H9 (cell line): ENCODE data around the gene CNOT11. TPM values are rescaled to one million over a fixed set of nuclear protein-coding genes. Genes with fewer than 3 reads are reported as not detected.

ENCODE experiments used
- DNase-seq: peaks from one replicate; pipeline ENCODE4 v3.0.0-alpha.2; 2017
- H2AFZ ChIP-seq: one replicate; pipeline ENCODE4 v1.6.1; 2013; ENCODE audit warnings: mild to moderate bottlenecking, low read length, control low read depth, moderate library complexity
- H2AK5ac ChIP-seq: 2 replicates; pipeline ENCODE4 v1.6.1; 2013; ENCODE audit warnings: low read length, control low read depth, mixed read lengths; ENCODE audit not compliant: insufficient read length
- H2BK120ac ChIP-seq: one replicate; pipeline ENCODE4 v1.6.1; 2013; ENCODE audit warnings: low read depth, mild to moderate bottlenecking, low read length, control low read depth, inconsistent platforms; ENCODE audit not compliant: poor library complexity, severe bottlenecking
- H2BK12ac ChIP-seq: 2 replicates; pipeline ENCODE4 v1.6.1; 2013; ENCODE audit warnings: low read length, control low read depth, mixed read lengths, low read depth; ENCODE audit not compliant: insufficient read length
- H2BK15ac ChIP-seq: 2 replicates; pipeline ENCODE4 v1.6.1; 2013; ENCODE audit warnings: low read depth, low read length, control low read depth
- H2BK20ac ChIP-seq: one replicate; pipeline ENCODE4 v1.6.1; 2013; ENCODE audit warnings: low read depth, mild to moderate bottlenecking, low read length, control low read depth, inconsistent platforms; ENCODE audit not compliant: poor library complexity, severe bottlenecking
- H2BK5ac ChIP-seq: 2 replicates; pipeline ENCODE4 v1.6.1; 2013; ENCODE audit warnings: low read length, control low read depth, mixed read lengths; ENCODE audit not compliant: insufficient read length
- H3K14ac ChIP-seq: 2 replicates; pipeline ENCODE4 v1.6.1; 2013; ENCODE audit warnings: low read length, control low read depth; ENCODE audit not compliant: insufficient read depth
- H3K18ac ChIP-seq: 2 replicates; pipeline ENCODE4 v1.6.1; 2013; ENCODE audit warnings: low read depth, mild to moderate bottlenecking, mixed read lengths, low read length, control low read depth; ENCODE audit not compliant: insufficient read length
- H3K23ac ChIP-seq: 2 replicates; pipeline ENCODE4 v1.6.1; 2013; ENCODE audit warnings: low read length, control low read depth, mixed read lengths, low read depth; ENCODE audit not compliant: insufficient read length
- H3K23me2 ChIP-seq: 2 replicates; pipeline ENCODE4 v1.6.1; 2013; ENCODE audit warnings: low read depth, mild to moderate bottlenecking, mixed read lengths, low read length, control low read depth; ENCODE audit not compliant: insufficient read length, poor library complexity, severe bottlenecking
- H3K27ac ChIP-seq: 2 replicates; pipeline ENCODE4 v1.5.1; 2013; ENCODE audit warnings: low read length, control low read depth, mixed read lengths, low read depth; ENCODE audit not compliant: insufficient read length
- H3K27me3 ChIP-seq: 2 replicates; pipeline ENCODE4 v1.6.1; 2013; ENCODE audit warnings: low read length, control low read depth, inconsistent platforms; ENCODE audit not compliant: insufficient read depth
- H3K4ac ChIP-seq: 2 replicates; pipeline ENCODE4 v1.6.1; 2013; ENCODE audit warnings: low read depth, mild to moderate bottlenecking, control low read depth, inconsistent platforms, low read length, moderate library complexity
- H3K4me1 ChIP-seq: 2 replicates; pipeline ENCODE4 v1.6.1; 2013; ENCODE audit warnings: low read length, control low read depth, inconsistent platforms; ENCODE audit not compliant: insufficient read depth
- H3K4me2 ChIP-seq: 2 replicates; pipeline ENCODE4 v1.6.1; 2013; ENCODE audit warnings: low read length, control low read depth, mixed read lengths; ENCODE audit not compliant: insufficient read length, insufficient read depth
- H3K56ac ChIP-seq: 2 replicates; pipeline ENCODE4 v1.6.1; 2013; ENCODE audit warnings: low read depth, mild to moderate bottlenecking, mixed read lengths, low read length, control low read depth; ENCODE audit not compliant: insufficient read length
- H3K79me1 ChIP-seq: 2 replicates; pipeline ENCODE4 v1.6.1; 2013; ENCODE audit warnings: low read depth, mild to moderate bottlenecking, moderate library complexity, low read length, control low read depth, inconsistent platforms; ENCODE audit not compliant: insufficient read depth, poor library complexity, severe bottlenecking
- H3K79me2 ChIP-seq: 2 replicates; pipeline ENCODE4 v1.6.1; 2013; ENCODE audit warnings: low read length, control low read depth, inconsistent platforms; ENCODE audit not compliant: insufficient read depth
- H3K9ac ChIP-seq: 2 replicates; pipeline ENCODE4 v1.6.1; 2013; ENCODE audit warnings: low read length, control low read depth, mixed read lengths; ENCODE audit not compliant: insufficient read length; ENCODE audit errors: extremely low read depth
- H3K9me3 ChIP-seq: one replicate; pipeline ENCODE4 v1.6.1; 2013; ENCODE audit warnings: low read depth, low read length, inconsistent platforms; ENCODE audit not compliant: control insufficient read depth
- H3T11ph ChIP-seq: one replicate; pipeline ENCODE4 v1.6.1; 2013; ENCODE audit warnings: mild to moderate bottlenecking, low read length, control low read depth, inconsistent platforms
- H4K20me1 ChIP-seq: one replicate; pipeline ENCODE4 v1.6.1; 2013; ENCODE audit not compliant: control insufficient read depth, insufficient read length, insufficient read depth
- H4K5ac ChIP-seq: 2 replicates; pipeline ENCODE4 v1.6.1; 2013; ENCODE audit warnings: low read depth, mild to moderate bottlenecking, mixed read lengths, low read length, control low read depth; ENCODE audit not compliant: insufficient read length
- H4K8ac ChIP-seq: replicated peaks from 2 replicates; pipeline ENCODE4 v1.6.1; 2013; ENCODE audit warnings: low read length, control low read depth, mixed read lengths, low read depth; ENCODE audit not compliant: insufficient read length
- H4K91ac ChIP-seq: 2 replicates; pipeline ENCODE4 v1.6.1; 2013; ENCODE audit warnings: low read depth, mild to moderate bottlenecking, moderate library complexity, mixed read lengths, low read length, control low read depth; ENCODE audit not compliant: insufficient read length
- H3K27ac Mint-ChIP-seq, 3 experiments: 2 replicates in 2 of 3; 3 replicates in 1 of 3; pipeline ENCODE4 v1.8.0; 2020 to 2021; ENCODE audit warnings: mixed read lengths in 3 of 3, mild to moderate bottlenecking in 1 of 3, moderate library complexity in 1 of 3
- H3K27me3 Mint-ChIP-seq: 2 replicates; pipeline ENCODE4 v1.8.0; 2021; ENCODE audit warnings: low read depth, mild to moderate bottlenecking, moderate library complexity, mixed read lengths
- H3K36me3 Mint-ChIP-seq, 3 experiments: 2 replicates in 2 of 3; 3 replicates in 1 of 3; pipeline ENCODE4 v1.8.0; 2020 to 2021; ENCODE audit warnings: low read depth in 3 of 3, mixed read lengths in 3 of 3; ENCODE audit not compliant: insufficient read depth in 1 of 3
- H3K4me1 Mint-ChIP-seq, 2 experiments: 2 replicates each; pipeline ENCODE4 v1.8.0; 2020; ENCODE audit warnings: mixed read lengths in 2 of 2
- H3K4me3 Mint-ChIP-seq, 2 experiments: 2 replicates in 1 of 2; 3 replicates in 1 of 2; pipeline ENCODE4 v1.8.0; 2020 to 2021; ENCODE audit warnings: mild to moderate bottlenecking in 2 of 2, mixed read lengths in 2 of 2, moderate library complexity in 1 of 2
- H3K9me3 Mint-ChIP-seq, 2 experiments: 2 replicates in 1 of 2; 3 replicates in 1 of 2; pipeline ENCODE4 v1.8.0; 2020; ENCODE audit warnings: mild to moderate bottlenecking in 2 of 2, mixed read lengths in 2 of 2, moderate library complexity in 1 of 2
- WGBS: extraction: QIAGEN DNeasy Blood & Tissue Kit; methylation state at CpG from one replicate; pipeline ENCODE4 v1.1.7; 2013; ENCODE audit warnings: missing lambda C conversion rate, low lambda C conversion rate, mixed read lengths; ENCODE audit not compliant: insufficient read length; ENCODE audit errors: extremely low coverage; 5-methylcytosine and 5-hydroxymethylcytosine counted together
- total RNA-seq: library from RNA; stranded (reverse); gene quantifications from 2 replicates; pipeline ENCODE4 v1.2.1, GENCODE V29; 2021
- TF ChIP-seq, protein P1 (sequence below): fragments of 200-600 bp; sonication (generic); conservative IDR thresholded peaks from 3 replicates; pipeline ENCODE4 v1.8.0; 2021; ENCODE audit warnings: antibody characterized with exemption, mild to moderate bottlenecking

Gene CNOT11
- total RNA-seq, 1 experiment from 2014 or later: 46.8 TPM

DNA sequence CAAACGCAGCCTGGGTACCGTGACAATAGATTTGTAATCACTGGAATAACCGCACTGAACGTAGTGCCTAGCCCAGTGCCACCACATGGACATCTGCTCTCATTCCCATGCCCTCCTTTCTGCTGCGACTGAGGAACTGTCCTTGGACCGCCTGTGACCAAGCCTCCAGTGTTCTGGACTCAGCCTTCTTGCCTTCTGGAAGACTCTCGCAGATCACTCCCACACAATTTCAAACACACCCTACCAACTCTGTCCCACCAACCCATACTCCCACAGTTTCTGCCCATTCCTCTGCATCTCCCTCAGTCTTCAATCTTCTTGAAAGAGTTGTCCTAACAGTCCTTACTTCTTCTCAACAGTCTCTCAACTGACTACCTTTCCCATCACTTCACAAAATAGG is 53.7 kb downstream of the CNOT11 start:
- no peak overlapping the region for H2BK120ac ChIP-seq
- H2BK20ac ChIP-seq: no peak overlapping the region
- no peak overlapping the region for H3K18ac ChIP-seq
- WGBS: no CpG with 5 or more reads among the region's 7 CpGs
- H3K9me3 ChIP-seq: no peaks in the 10 kb centered on the region
- peaks cover 7% of the 10 kb centered on the region; the same call in 1 of the 2 replicates for H3K27me3 Mint-ChIP-seq
- no peak overlapping the region for H2AFZ ChIP-seq
- no peak overlapping the region for H2AK5ac ChIP-seq
- H2BK12ac ChIP-seq: no peak overlapping the region
- H4K5ac ChIP-seq: no peak overlapping the region
- H3K14ac ChIP-seq: no peak overlapping the region
- H3K79me1 ChIP-seq: peaks cover 11% of the 10 kb centered on the region
- TF ChIP-seq, protein P1, sequence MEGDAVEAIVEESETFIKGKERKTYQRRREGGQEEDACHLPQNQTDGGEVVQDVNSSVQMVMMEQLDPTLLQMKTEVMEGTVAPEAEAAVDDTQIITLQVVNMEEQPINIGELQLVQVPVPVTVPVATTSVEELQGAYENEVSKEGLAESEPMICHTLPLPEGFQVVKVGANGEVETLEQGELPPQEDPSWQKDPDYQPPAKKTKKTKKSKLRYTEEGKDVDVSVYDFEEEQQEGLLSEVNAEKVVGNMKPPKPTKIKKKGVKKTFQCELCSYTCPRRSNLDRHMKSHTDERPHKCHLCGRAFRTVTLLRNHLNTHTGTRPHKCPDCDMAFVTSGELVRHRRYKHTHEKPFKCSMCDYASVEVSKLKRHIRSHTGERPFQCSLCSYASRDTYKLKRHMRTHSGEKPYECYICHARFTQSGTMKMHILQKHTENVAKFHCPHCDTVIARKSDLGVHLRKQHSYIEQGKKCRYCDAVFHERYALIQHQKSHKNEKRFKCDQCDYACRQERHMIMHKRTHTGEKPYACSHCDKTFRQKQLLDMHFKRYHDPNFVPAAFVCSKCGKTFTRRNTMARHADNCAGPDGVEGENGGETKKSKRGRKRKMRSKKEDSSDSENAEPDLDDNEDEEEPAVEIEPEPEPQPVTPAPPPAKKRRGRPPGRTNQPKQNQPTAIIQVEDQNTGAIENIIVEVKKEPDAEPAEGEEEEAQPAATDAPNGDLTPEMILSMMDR: no peak
- no peak overlapping the region for H4K91ac ChIP-seq
- H3K4me1 Mint-ChIP-seq: peaks cover 33 to 34% of the 10 kb centered on the region in 2 experiments
- H3K9ac ChIP-seq: peak overlapping the region; percentile 15
- peaks cover 17% of the 10 kb centered on the region for H3K23me2 ChIP-seq
- H3K27me3 ChIP-seq: no peaks in the 10 kb centered on the region
- no peaks in the 10 kb centered on the region for H4K20me1 ChIP-seq
- no peak overlapping the region for H3K4ac ChIP-seq
- H2BK5ac ChIP-seq: no peak overlapping the region
- H3K9me3 Mint-ChIP-seq: no peaks in the 10 kb centered on the region
- H3K56ac ChIP-seq: no peak overlapping the region
- H3K27ac ChIP-seq: no peak overlapping the region
- peaks cover 7% of the 10 kb centered on the region; the same call in 1 of the 2 replicates for H3K4me1 ChIP-seq
- peaks cover 24% of the 10 kb centered on the region for H3K79me2 ChIP-seq
- H3K23ac ChIP-seq: no peak overlapping the region
- no peak overlapping the region; a peak in 1 of 7 replicates for H3K27ac Mint-ChIP-seq
- H3K36me3 Mint-ChIP-seq: peaks cover 3 to 9% (median 9%) of the 10 kb centered on the region in 3 experiments; a peak in 6 of 7 replicates
- no peak for DNase-seq
- H3T11ph ChIP-seq: no peak overlapping the region
- no peak overlapping the region for H4K8ac ChIP-seq
- H2BK15ac ChIP-seq: no peak overlapping the region
- peak overlapping the region; percentile 94 for H3K4me2 ChIP-seq
- peak overlapping the region; percentile 82 to 92 for H3K4me3 Mint-ChIP-seq
